Measurements from ENCODE around the gene KTN1. TPM values are rescaled to one million over a fixed set of nuclear protein-coding genes. Genes with fewer than 3 reads are reported as not detected.

The KTN1 gene
- total RNA-seq, 1 experiment from 2014 or later = 25.1 TPM

GRCh38 chr14:55577229-55577628 is 2.8 kb upstream of the KTN1 start:
- DNase-seq (ENCODE audit: low spot score) = no peak

DNA sequence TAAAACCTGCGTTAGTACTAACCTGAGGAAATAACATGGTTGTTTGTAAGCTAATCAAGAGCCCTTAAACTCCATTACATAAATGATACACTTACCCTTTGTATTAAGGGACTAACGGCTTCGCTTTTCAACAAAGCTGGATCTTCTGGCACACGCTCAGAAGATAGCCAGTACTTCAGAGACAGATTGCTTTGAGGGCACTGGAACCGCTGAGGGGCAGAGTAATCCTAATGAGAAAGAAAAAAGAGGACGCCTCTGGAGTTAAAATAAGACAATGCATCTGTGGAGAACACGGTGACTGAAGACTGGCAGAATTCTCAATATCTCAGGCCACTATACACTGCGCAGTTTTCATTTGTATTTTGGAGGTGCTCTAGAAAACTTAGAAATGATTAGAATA is 1.5 kb upstream of the KTN1 start:
- DNase-seq (ENCODE audit: low spot score) = no peak

GRCh38 chr14:55580470-55581341 is 699 bp downstream of the KTN1 start:
- peak; percentile 46 for DNase-seq (ENCODE audit: low spot score)

- no peak for DNase-seq (ENCODE audit: low spot score)
These were observed 1.4 kb downstream of the KTN1 start for GRCh38 chr14:55581342-55581771.

- DNase-seq (ENCODE audit: low spot score) = no peak
These were observed 2.7 kb downstream of the KTN1 start for GRCh38 chr14:55582746-55583145.

GRCh38 chr14:55583942-55584468 is 4.0 kb downstream of the KTN1 start:
- no peak for DNase-seq (ENCODE audit: low spot score)

GRCh38 chr14:55585854-55586253 is 5.8 kb downstream of the KTN1 start:
- DNase-seq (ENCODE audit: low spot score) = no peak

DNA sequence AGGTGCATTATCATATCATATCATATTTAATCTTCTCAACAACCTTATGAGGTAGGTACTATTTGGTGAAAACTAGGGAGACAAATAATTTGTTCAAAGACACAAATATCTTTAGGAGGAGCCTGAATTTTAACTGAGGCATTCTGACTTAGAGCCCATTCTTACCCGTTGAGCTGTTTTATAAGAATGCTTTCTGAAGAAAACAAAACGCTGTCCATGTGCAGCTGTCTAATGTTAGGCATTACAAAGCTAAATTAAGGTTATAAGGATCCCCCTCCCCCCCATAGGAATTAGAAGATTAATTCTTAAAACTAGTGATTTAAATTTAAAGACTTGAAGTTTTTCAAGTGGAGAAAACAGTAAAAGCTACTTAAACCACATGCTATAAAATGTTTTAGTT is 6.4 kb downstream of the KTN1 start:
- DNase-seq (ENCODE audit: low spot score) = no peak

GRCh38 chr14:55587847-55588246 is 7.8 kb downstream of the KTN1 start:
- DNase-seq (ENCODE audit: low spot score) = no peak

DNA sequence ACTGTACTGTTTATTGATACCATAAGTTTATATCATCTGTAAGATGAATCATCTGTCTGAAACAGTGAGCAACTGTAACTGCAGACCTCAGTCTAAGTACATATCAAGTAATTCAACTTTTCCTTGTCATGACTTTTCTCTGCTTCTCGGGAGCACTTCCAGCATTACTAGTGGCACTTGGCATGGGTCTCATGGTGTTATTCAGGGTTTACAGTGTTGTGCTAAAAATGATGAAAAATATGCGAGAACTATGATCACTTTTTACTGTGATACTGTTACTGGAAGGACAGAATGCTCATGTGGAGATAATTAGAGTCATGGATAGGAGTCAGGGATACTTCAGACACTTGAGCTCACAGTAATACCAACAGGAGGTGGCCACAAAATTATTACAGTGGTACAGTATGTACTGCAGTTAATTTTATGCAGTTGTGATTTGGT is 8.3 kb downstream of the KTN1 start:
- no peak for DNase-seq (ENCODE audit: low spot score)

GRCh38 chr14:55589171-55589570 is 9.2 kb downstream of the KTN1 start:
- no peak for DNase-seq (ENCODE audit: low spot score)

DNA sequence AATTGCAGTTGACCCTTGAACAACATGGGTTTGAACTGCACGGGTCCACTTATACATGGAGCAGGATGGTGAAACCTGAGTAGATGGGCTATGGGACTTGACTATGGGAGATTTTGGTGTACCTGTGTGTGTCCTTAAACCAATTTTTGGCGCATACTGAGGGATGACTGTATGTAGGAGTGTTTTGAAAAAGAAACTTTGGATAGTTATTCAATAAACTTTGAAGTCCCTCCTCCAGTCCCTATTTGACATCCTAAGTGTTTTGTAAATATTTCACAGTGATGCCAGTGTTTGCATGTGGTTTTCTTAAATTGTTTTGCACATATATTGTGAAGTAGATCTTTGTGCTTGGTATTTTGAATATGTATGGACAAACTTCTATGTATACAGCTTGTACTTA is 12.4 kb downstream of the KTN1 start:
- no peak for DNase-seq (ENCODE audit: low spot score)

GRCh38 chr14:55593698-55594097 is 13.7 kb downstream of the KTN1 start:
- no peak for DNase-seq (ENCODE audit: low spot score)

- DNase-seq (ENCODE audit: low spot score) = peak; percentile 63
These were observed 19.4 kb downstream of the KTN1 start for GRCh38 chr14:55599250-55599879.

GRCh38 chr14:55600784-55601561 is 21.0 kb downstream of the KTN1 start:
- DNase-seq (ENCODE audit: low spot score) = no peak

GRCh38 chr14:55603401-55603953 is 23.5 kb downstream of the KTN1 start:
- DNase-seq (ENCODE audit: low spot score) = no peak

- no peak for DNase-seq (ENCODE audit: low spot score)
These were observed 24.5 kb downstream of the KTN1 start for GRCh38 chr14:55604488-55604887.

GRCh38 chr14:55604900-55605418 is 25.0 kb downstream of the KTN1 start:
- DNase-seq (ENCODE audit: low spot score) = no peak

DNA sequence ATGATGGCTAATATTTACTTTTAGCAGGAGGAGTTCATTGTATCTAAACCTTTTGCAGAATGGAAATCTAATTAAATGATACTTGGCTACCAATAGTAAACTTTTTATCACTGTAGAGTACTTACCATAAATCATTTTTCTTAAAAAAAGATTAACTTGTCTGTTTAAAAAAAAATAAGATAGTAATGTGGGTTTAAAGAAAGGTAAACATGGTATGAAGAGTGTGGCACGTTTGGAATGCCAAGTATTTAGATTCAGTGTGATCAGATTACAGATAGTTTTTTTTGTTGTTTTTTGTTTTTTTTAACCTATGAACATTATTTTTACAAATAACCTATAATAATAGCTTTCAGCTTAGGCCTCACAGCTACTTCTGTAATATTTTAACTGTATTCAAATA is 25.8 kb downstream of the KTN1 start:
- no peak for DNase-seq (ENCODE audit: low spot score)

DNA sequence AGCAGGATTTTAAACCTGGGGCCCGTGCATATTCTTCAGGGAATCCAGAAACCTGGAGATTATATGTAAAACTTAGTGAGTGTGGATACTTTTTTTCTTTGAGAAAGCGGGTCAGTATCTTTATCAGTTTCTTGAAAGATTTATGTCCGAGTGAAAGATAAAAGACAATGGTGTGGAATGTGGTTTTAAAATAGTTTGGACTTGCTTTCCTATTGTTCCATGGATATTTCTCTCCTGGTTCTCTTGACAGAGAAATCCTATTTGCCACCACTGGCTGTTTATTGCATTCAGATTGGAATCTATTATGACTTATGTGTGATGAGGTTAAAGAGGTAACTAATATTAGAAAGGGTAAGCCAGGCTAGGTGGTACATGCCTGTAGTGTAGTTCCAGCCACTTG is 27.4 kb downstream of the KTN1 start:
- no peak for DNase-seq (ENCODE audit: low spot score)

DNA sequence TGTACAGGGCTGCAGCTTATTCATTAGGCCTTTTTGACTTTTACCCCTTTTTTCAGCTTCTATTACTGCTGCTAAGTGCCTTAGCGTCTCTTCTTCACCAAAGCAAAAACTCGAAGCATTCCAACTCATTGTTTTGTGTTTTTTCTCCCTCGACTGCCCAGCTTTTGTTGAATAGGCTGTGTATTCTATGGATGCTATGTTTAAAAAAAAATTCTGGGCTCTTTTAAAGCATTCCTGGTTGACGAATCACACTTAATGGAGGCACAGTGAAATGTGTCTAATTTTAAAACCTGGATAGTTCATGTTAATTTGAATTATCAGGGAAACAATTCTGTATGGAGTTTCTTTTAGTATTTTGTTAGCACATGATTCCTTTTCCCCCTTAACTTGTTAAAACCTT is 29.7 kb downstream of the KTN1 start:
- DNase-seq (ENCODE audit: low spot score) = no peak

Data from HT-29 (cell line).